Measurements from ENCODE around the gene OR2D3.

OR2D3 gene

DNA sequence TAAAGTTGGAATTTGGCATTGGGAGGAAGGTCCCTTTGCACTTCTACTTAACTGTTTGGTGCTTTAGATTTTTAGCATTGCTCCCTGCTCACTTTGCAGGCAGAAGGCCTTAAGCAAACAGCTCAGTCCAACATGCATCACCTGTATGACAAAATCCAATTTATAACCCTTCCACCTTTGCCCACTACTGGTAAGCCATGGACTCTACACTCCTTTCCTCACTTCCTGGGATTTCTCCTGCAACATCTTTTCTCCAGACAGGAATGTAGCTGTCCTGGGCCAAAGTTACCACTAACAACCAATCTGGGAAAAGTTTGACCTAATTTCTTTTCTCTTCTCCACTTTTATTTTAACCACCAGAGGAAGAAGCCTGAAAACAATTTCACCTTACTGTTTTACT lies 26.7 kb upstream of the OR2D3 start:
- Histone ChIP-seq H3K9me3 (ENCODE audit: low read length) (no peaks in the 10 kb centered on the region), H3F3A (ENCODE audit: insufficient read depth, low read length) (no peaks in the 10 kb centered on the region), H3K36me3 (ENCODE audit: insufficient read depth, low read length) (no peaks in the 10 kb centered on the region), H3K79me2 (ENCODE audit: insufficient read depth, low read length) (no peaks in the 10 kb centered on the region), H3K9me2 (ENCODE audit: low read depth, low read length) (no peaks in the 10 kb centered on the region), H3K4me3 (ENCODE audit: low read depth, low read length, poor library complexity, severe bottlenecking) (no peak overlapping the region), H3K27me3 (ENCODE audit: insufficient read depth, low read length) (no peaks in the 10 kb centered on the region), H3K27ac (ENCODE audit: low read depth, low read length, poor library complexity, severe bottlenecking) (no peak overlapping the region), H3K4me2 (ENCODE audit: low read length) (no peak overlapping the region), H3K4me1 (ENCODE audit: insufficient read depth, low read length, severe bottlenecking) (no peaks in the 10 kb centered on the region), H4K20me1 (ENCODE audit: insufficient read depth, low read length) (no peaks in the 10 kb centered on the region), H3K9ac (ENCODE audit: low read length) (no peak overlapping the region), H2AFZ (ENCODE audit: low read length) (no peak overlapping the region)
- TF ChIP-seq, protein P1, sequence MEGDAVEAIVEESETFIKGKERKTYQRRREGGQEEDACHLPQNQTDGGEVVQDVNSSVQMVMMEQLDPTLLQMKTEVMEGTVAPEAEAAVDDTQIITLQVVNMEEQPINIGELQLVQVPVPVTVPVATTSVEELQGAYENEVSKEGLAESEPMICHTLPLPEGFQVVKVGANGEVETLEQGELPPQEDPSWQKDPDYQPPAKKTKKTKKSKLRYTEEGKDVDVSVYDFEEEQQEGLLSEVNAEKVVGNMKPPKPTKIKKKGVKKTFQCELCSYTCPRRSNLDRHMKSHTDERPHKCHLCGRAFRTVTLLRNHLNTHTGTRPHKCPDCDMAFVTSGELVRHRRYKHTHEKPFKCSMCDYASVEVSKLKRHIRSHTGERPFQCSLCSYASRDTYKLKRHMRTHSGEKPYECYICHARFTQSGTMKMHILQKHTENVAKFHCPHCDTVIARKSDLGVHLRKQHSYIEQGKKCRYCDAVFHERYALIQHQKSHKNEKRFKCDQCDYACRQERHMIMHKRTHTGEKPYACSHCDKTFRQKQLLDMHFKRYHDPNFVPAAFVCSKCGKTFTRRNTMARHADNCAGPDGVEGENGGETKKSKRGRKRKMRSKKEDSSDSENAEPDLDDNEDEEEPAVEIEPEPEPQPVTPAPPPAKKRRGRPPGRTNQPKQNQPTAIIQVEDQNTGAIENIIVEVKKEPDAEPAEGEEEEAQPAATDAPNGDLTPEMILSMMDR (IDR thresholded peaks at IDR 0.05; ENCODE audit: low read length) = no peak
- TF ChIP-seq EZH2 (IDR thresholded peaks at IDR 0.05; ENCODE audit: borderline replicate concordance, low read length) = no peak

DNA sequence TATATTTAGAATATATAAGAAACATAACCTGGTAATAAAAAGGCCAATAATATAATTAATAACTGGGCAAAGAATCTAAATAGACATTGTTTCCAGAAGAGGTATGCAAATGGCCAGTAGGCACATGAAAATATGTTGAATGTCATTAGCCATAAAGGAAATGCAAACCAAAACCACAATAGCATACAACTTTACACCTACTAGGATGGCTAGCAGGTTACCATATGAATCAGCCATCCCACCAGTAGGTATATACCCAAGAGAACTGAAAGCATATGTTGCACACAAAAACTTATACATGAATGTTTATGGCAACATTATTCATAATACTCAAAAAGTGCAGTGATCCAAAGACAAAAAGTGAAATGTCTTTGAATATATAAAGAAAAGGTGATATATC lies 25.8 kb upstream of the OR2D3 start:
- Histone ChIP-seq H3K9me3 (ENCODE audit: low read length) (no peaks in the 10 kb centered on the region), H3F3A (ENCODE audit: insufficient read depth, low read length) (no peaks in the 10 kb centered on the region), H3K4me1 (ENCODE audit: insufficient read depth, low read length, severe bottlenecking) (no peaks in the 10 kb centered on the region), H3K4me3 (ENCODE audit: low read depth, low read length, poor library complexity, severe bottlenecking) (no peak overlapping the region), H2AFZ (ENCODE audit: low read length) (no peak overlapping the region), H3K79me2 (ENCODE audit: insufficient read depth, low read length) (no peaks in the 10 kb centered on the region), H3K9ac (ENCODE audit: low read length) (no peak overlapping the region), H3K4me2 (ENCODE audit: low read length) (no peak overlapping the region), H3K27me3 (ENCODE audit: insufficient read depth, low read length) (no peaks in the 10 kb centered on the region), H3K36me3 (ENCODE audit: insufficient read depth, low read length) (no peaks in the 10 kb centered on the region), H3K9me2 (ENCODE audit: low read depth, low read length) (no peaks in the 10 kb centered on the region), H4K20me1 (ENCODE audit: insufficient read depth, low read length) (no peaks in the 10 kb centered on the region), H3K27ac (ENCODE audit: low read depth, low read length, poor library complexity, severe bottlenecking) (no peak overlapping the region)
- TF ChIP-seq EZH2 (IDR thresholded peaks at IDR 0.05; ENCODE audit: borderline replicate concordance, low read length) = no peak
- TF ChIP-seq, protein P1 (IDR thresholded peaks at IDR 0.05; ENCODE audit: low read length) = no peak

DNA sequence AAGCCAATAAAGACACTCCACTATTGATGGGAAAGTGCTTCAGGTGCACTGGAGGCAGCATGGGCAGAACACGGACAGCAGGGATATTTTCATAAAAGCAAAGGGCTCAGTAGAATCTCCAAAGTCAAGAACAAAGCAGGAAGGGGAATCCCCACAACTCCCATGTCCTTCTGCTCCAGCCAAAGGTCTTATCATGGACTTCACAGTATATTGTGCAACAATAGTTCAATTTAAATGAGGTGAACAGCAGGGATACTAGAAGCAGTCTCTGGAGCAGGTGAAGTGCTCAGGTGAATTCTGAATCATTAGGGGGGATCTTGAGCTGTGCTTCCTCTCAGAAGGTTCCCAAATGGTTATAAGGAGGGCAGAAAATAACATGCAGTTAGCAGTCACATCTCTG lies 21.9 kb upstream of the OR2D3 start:
- H3K9ac ChIP-seq (ENCODE audit: low read length) = no peak overlapping the region
- TF ChIP-seq, protein P1 (IDR thresholded peaks at IDR 0.05; ENCODE audit: low read length) = no peak
- TF ChIP-seq EZH2 (IDR thresholded peaks at IDR 0.05; ENCODE audit: borderline replicate concordance, low read length) = no peak
- H3K9me2 ChIP-seq (ENCODE audit: low read depth, low read length) = no peaks in the 10 kb centered on the region
- H3K4me1 ChIP-seq (ENCODE audit: insufficient read depth, low read length, severe bottlenecking) = no peaks in the 10 kb centered on the region
- no peaks in the 10 kb centered on the region for H3K36me3 ChIP-seq (ENCODE audit: insufficient read depth, low read length)
- H2AFZ ChIP-seq (ENCODE audit: low read length) = no peak overlapping the region
- H3K4me2 ChIP-seq (ENCODE audit: low read length) = no peak overlapping the region
- H3K9me3 ChIP-seq (ENCODE audit: low read length) = no peaks in the 10 kb centered on the region
- no peak overlapping the region for H3K4me3 ChIP-seq (ENCODE audit: low read depth, low read length, poor library complexity, severe bottlenecking)
- H3K79me2 ChIP-seq (ENCODE audit: insufficient read depth, low read length) = no peaks in the 10 kb centered on the region
- H3F3A ChIP-seq (ENCODE audit: insufficient read depth, low read length) = no peaks in the 10 kb centered on the region
- H4K20me1 ChIP-seq (ENCODE audit: insufficient read depth, low read length) = no peaks in the 10 kb centered on the region
- H3K27ac ChIP-seq (ENCODE audit: low read depth, low read length, poor library complexity, severe bottlenecking) = no peak overlapping the region
- no peaks in the 10 kb centered on the region for H3K27me3 ChIP-seq (ENCODE audit: insufficient read depth, low read length)

Measured in OCI-LY1 (cell line).